Lung (tissue), 12 donors: Measurements from ENCODE around the gene TIMM29. TPM values are rescaled to one million over a fixed set of nuclear protein-coding genes. Genes with fewer than 3 reads are reported as not detected.

ENCODE experiments used
- ATAC-seq: fragments of 200-7000 bp; cut with Tn5 transposase; one replicate; pipeline ENCODE4 v1.9.1; 2020; ENCODE audit warnings: moderate number of reproducible peaks; ENCODE audit not compliant: insufficient read depth, low FRiP score
- DNase-seq, 3 donors: peaks; one replicate each; pipeline ENCODE4 v3.0.0-alpha.2; 2013 to 2017
- H3K27ac ChIP-seq, 2 donors: one replicate each; pipeline ENCODE4 v1.5.1; 2013; ENCODE audit warnings: mild to moderate bottlenecking in 2 of 2, moderate library complexity in 2 of 2, control low read depth in 1 of 2, inconsistent platforms in 1 of 2, low read depth in 1 of 2, low read length in 1 of 2
- H3K27me3 ChIP-seq, 3 donors: one replicate each; pipeline ENCODE4 v1.5.1; 2013; ENCODE audit warnings: low read length in 2 of 3; ENCODE audit not compliant: control insufficient read depth in 3 of 3, insufficient read depth in 3 of 3
- H3K36me3 ChIP-seq, 4 donors: one replicate each; pipeline ENCODE4 v1.5.1; 2013; ENCODE audit warnings: low read length in 4 of 4, mild to moderate bottlenecking in 1 of 4, moderate library complexity in 1 of 4; ENCODE audit not compliant: control insufficient read depth in 4 of 4, insufficient read depth in 4 of 4
- H3K4me1 ChIP-seq, 5 donors: one replicate each; pipeline ENCODE4 v1.5.1; 2013; ENCODE audit warnings: low read length in 5 of 5, mild to moderate bottlenecking in 2 of 5, moderate library complexity in 1 of 5; ENCODE audit not compliant: control insufficient read depth in 5 of 5, insufficient read depth in 5 of 5
- H3K4me3 ChIP-seq: one replicate; pipeline ENCODE4 v1.5.1; 2013; ENCODE audit warnings: mild to moderate bottlenecking, control low read depth, moderate library complexity
- H3K9ac ChIP-seq, 2 donors: one replicate each; pipeline ENCODE4 v1.5.1; 2013; ENCODE audit warnings: low read length in 2 of 2, control low read depth in 1 of 2; ENCODE audit not compliant: insufficient read depth in 1 of 2
- H3K9me3 ChIP-seq, 4 donors: one replicate each; pipeline ENCODE4 v1.5.1; 2013; ENCODE audit warnings: low read length in 3 of 4, mild to moderate bottlenecking in 1 of 4, moderate library complexity in 1 of 4; ENCODE audit not compliant: control insufficient read depth in 4 of 4, insufficient read depth in 3 of 4
- WGBS, 2 donors: extraction: QIAGEN DNeasy Blood & Tissue Kit; methylation state at CpG; one replicate each; pipeline ENCODE4 v1.1.7; 2013; 5-methylcytosine and 5-hydroxymethylcytosine counted together
- polyA plus RNA-seq, 2 donors: library from polyadenylated mRNA; stranded (reverse); fragments of 200-250 nt; gene quantifications; one replicate each; pipeline ENCODE4 v1.2.1, GENCODE V29; 2013
- total RNA-seq, 2 donors: library from RNA; depleted of rRNA in 1 of 2; stranded (reverse); fragments of >200 nt in 1 of 2; gene quantifications; one replicate each; pipeline ENCODE4 v1.2.1, GENCODE V29; 2014 to 2021
- TF ChIP-seq, protein P1 (sequence below): IDR thresholded peaks from 2 replicates; pipeline ENCODE4 v1.5.1; 2012; ENCODE audit warnings: mild to moderate bottlenecking; ENCODE audit errors: control extremely low read depth, extremely low read depth
- donor health status: control.
- donor health status: control.
- donor health status: Bipolar disorder and iron deficiency.
- donor health status: healthy.
- donor health status: DM: yes; HTN: yes; CAD: no.

TIMM29 gene
- total and polyA plus RNA-seq, 4 donors, result 15.6 to 20.4 (median 17.3) TPM

DNA sequence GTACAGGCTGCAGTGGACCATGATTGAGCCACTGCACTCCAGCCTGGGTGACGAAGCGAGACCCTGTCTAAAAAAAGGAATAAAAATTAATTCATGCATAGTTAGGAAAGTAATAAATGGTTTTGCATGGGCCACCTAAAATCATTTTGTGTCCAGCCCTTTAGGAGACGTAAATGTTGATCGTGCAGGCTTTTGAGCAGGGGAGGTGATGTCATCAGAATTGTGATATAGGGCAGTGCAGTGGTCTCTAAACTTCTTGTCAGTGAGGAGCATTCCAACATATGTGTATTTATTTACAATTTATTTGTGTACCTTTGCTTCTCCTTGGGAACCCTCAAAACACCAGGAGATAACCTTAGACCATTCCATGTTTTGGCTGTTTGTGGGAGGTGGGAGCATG, 35.3 kb downstream of the TIMM29 start:
- Histone ChIP-seq H3K36me3 (no peaks in the 10 kb centered on the region), H3K27ac (peak overlapping the region in 1 of 2 donors; percentile 68), H3K9me3 (peaks cover 0 to 3% (median 0%) of the 10 kb centered on the region in 4 donors), H3K4me3 (no peak overlapping the region), H3K4me1 (peaks cover 4 to 20% (median 13%) of the 10 kb centered on the region in 5 donors), H3K27me3 (no peaks in the 10 kb centered on the region), H3K9ac (peak overlapping the region in 1 of 2 donors; percentile 25)
- no peak for DNase-seq
- TF ChIP-seq, protein P1, sequence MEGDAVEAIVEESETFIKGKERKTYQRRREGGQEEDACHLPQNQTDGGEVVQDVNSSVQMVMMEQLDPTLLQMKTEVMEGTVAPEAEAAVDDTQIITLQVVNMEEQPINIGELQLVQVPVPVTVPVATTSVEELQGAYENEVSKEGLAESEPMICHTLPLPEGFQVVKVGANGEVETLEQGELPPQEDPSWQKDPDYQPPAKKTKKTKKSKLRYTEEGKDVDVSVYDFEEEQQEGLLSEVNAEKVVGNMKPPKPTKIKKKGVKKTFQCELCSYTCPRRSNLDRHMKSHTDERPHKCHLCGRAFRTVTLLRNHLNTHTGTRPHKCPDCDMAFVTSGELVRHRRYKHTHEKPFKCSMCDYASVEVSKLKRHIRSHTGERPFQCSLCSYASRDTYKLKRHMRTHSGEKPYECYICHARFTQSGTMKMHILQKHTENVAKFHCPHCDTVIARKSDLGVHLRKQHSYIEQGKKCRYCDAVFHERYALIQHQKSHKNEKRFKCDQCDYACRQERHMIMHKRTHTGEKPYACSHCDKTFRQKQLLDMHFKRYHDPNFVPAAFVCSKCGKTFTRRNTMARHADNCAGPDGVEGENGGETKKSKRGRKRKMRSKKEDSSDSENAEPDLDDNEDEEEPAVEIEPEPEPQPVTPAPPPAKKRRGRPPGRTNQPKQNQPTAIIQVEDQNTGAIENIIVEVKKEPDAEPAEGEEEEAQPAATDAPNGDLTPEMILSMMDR, result no peak
- no peak for ATAC-seq
- WGBS, 2 donors, result 59 to 82% methylated on average over 4 of the region's 4 CpGs

DNA sequence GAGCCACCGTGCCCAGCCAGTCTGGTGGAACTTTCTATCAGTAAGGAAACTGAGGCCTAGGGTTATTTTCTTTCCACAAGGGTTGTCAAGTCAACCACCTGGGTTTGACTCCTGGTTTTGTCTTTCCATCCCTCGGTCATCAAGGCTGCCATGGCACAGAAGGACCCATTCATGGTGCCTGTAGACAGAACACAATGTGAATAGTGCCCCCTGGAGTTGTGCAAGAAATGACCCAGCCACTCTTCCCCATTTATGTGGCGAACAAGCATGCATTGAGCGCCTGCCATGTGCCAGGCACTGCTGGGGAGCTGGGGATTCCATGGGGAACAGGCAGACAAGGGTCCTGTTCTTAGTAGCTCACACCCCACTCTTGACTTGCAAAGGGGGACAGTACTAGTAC, 36.3 kb downstream of the TIMM29 start:
- TF ChIP-seq, protein P1, result no peak
- Histone ChIP-seq H3K27ac (peak overlapping the region in 1 of 2 donors; percentile 30), H3K9ac (no peak overlapping the region), H3K36me3 (no peaks in the 10 kb centered on the region), H3K4me3 (no peak overlapping the region), H3K27me3 (no peaks in the 10 kb centered on the region), H3K9me3 (peaks cover 0 to 3% (median 0%) of the 10 kb centered on the region in 4 donors), H3K4me1 (peaks cover 4 to 21% (median 13%) of the 10 kb centered on the region in 5 donors)
- no peak for DNase-seq
- WGBS, 2 donors, result 94 to 98% methylated on average over 4 of the region's 4 CpGs
- ATAC-seq, result no peak

DNA sequence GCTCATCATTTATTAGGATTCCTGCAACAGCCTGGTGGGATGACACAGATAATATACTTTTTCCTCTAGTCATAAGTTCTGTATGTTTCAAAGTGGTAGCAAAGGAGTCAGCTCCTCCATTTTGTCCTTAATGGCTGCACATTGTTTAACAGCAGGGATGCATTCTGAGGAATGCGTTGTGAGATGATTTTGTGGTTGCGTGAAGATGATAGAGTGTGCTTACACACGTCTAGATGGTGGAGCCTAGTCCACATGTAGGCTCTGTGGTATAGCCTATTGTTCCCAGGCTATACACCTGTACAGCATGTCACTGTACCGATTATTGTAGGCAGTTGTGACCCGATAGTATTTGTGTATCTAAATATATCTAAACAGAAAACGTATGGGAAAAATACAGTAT, 36.8 kb downstream of the TIMM29 start:
- H3K36me3 ChIP-seq, result no peaks in the 10 kb centered on the region
- H3K4me3 ChIP-seq, result no peak overlapping the region
- TF ChIP-seq, protein P1, result no peak
- H3K9ac ChIP-seq, result no peak overlapping the region
- no peak for DNase-seq
- H3K4me1 ChIP-seq, result peaks cover 4 to 19% (median 13%) of the 10 kb centered on the region in 5 donors
- H3K9me3 ChIP-seq, result peaks cover 0 to 3% (median 0%) of the 10 kb centered on the region in 4 donors
- no peak overlapping the region for H3K27ac ChIP-seq
- H3K27me3 ChIP-seq, result no peaks in the 10 kb centered on the region
- no peak for ATAC-seq
- WGBS, 2 donors, result 82 to 86% methylated on average over 6 of the region's 6 CpGs

DNA sequence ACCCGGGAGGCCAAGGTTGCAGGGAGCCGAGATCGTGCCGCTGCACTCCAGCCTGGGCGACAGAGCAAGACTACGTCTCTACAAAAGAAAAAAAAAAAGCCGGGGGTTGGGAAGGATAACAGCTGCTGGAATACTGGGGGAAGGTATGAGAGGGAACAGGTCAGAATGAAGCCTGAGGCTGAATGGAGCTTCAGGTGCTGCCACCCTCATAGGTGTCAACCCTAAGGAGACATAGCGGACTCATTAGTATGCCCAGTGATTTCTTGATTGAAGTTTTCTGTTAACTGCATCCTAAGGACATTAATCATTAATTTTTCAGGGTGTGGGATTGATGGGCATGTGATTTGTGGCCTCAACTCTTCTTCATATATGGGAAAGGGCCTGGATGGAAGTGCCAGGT, 38.2 kb downstream of the TIMM29 start:
- H3K4me1 ChIP-seq, result peaks cover 4 to 19% (median 13%) of the 10 kb centered on the region in 5 donors
- no peaks in the 10 kb centered on the region for H3K36me3 ChIP-seq
- H3K27me3 ChIP-seq, result no peaks in the 10 kb centered on the region
- no peak overlapping the region for H3K27ac ChIP-seq
- H3K4me3 ChIP-seq, result no peak overlapping the region
- H3K9me3 ChIP-seq, result peaks cover 0 to 3% (median 0%) of the 10 kb centered on the region in 4 donors
- H3K9ac ChIP-seq, result no peak overlapping the region
- WGBS, 2 donors, result 90 to 95% methylated on average over 8 of the region's 8 CpGs
- TF ChIP-seq, protein P1, result no peak
- no peak for ATAC-seq
- DNase-seq, result no peak
